ENCODE results near the gene PDYN.

- TF ChIP-seq CTCF (IDR thresholded peaks at IDR 0.05 in 8 of 11, conservative IDR thresholded peaks at IDR 0.05 in 3 of 11), result no peak
- TF ChIP-seq POLR2A (IDR thresholded peaks at IDR 0.05), result no peak
These were observed 29.8 kb downstream of the PDYN start for GRCh38 chr20:1964061-1964460.

All from spleen (tissue), 7 donors.